GM21717 (cell line): ENCODE data around the gene AHRR.
"Not testable (repeated sequence)": the region's sequence is repeated elsewhere in the genome, so short reads cannot be mapped to it uniquely, and the experiment has no call there.

ENCODE experiments used
- ATAC-seq: cut with Tn5 transposase; IDR thresholded peaks from one replicate; pipeline ENCODE4 v1.9.1; 2021; ENCODE audit warnings: mild to moderate bottlenecking, moderate library complexity; ENCODE audit not compliant: unreplicated experiment

AHRR gene

GRCh38 chr5:305050-305449, 16.5 kb upstream of the AHRR start:
- no peak for ATAC-seq

DNA sequence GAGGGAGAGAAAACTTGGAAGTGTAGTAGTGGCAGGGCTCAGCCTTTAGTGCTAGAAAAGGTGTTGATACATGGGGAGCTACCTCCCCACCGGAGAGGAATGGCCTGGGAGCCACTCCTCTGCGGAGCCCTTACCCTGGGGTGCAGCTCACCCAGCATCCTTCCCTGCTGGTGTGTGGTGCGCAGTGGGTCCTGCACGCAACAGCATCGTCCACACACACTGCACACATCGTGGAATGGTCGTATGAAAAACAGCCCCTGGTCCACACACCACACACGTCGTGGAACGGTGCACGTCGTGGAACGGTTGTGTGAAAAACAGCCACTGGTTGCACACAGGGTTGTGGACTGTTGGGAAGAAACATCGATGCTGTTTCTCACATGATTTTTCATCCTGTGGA, 16.1 kb upstream of the AHRR start:
- no peak for ATAC-seq

- no peak for ATAC-seq
These were observed 15.3 kb upstream of the AHRR start for GRCh38 chr5:306011-306805.

- no peak for ATAC-seq
These were observed 14.2 kb upstream of the AHRR start for GRCh38 chr5:307306-307705.

GRCh38 chr5:307794-308579, 13.5 kb upstream of the AHRR start:
- ATAC-seq = no peak

GRCh38 chr5:308672-309271, 12.7 kb upstream of the AHRR start:
- no peak for ATAC-seq

GRCh38 chr5:309831-310230, 11.7 kb upstream of the AHRR start:
- ATAC-seq = not testable (repeated sequence)

- ATAC-seq = no peak
These were observed 11.0 kb upstream of the AHRR start for GRCh38 chr5:310516-310915.

- no peak for ATAC-seq
These were observed 10.5 kb upstream of the AHRR start for GRCh38 chr5:310941-311434.

GRCh38 chr5:311963-312362, 9.6 kb upstream of the AHRR start:
- no peak for ATAC-seq

GRCh38 chr5:312845-313244, 8.7 kb upstream of the AHRR start:
- ATAC-seq = no peak

DNA sequence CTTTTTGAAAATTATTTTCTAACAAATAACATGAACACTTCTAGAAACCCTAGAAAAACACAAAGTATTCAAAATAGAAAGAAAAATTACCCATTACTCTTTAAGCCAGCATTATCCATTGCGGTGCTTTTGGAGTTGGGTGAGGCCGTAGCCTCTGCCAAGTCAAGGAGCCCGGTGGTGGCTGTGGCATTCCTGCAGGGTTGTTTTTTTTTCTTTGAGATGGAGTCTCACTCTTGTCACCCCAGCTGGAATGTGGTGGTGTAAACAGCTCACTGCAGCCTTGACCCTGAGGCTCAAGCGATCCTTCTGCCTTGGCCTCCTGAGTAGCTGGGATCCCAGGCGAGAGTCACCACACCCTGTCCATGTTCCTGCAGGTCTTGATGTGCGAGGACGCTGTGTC, 8.2 kb upstream of the AHRR start:
- ATAC-seq = no peak

GRCh38 chr5:313806-314376, 7.6 kb upstream of the AHRR start:
- no peak for ATAC-seq

GRCh38 chr5:314676-315487, 6.6 kb upstream of the AHRR start:
- ATAC-seq = no peak

- no peak for ATAC-seq
These were observed 5.9 kb upstream of the AHRR start for GRCh38 chr5:315488-316209.

GRCh38 chr5:316210-317085, 5.1 kb upstream of the AHRR start:
- peak; percentile 4 for ATAC-seq

GRCh38 chr5:317086-317811, 4.3 kb upstream of the AHRR start:
- peak; percentile 63 for ATAC-seq

DNA sequence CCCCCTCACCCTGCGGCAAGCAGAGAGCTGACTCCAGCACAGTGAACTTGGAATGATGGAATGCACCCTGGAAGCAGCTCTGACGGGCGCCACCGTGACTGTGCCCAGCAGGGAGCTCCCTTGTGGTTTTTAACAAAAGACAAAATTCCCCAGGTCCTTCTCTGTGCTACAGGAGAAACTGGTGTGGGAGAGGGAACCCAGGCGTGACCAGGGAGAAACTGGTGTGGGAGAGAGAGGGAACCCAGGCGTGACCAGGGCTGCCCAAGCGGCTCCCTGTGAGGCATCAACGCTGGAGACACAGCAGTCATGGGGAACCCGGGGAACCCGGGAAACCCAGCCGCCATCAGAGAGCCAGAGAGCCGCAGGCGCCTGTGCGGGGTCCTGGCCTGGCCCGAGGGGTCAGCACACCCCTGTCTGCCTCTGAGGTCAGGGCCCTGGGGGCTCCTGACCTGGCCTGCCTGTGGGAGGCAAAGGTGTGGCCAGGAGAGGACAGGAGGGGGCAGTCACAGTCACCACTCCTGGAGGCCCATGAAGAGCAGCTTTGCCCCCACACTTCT, 3.1 kb upstream of the AHRR start:
- ATAC-seq = no peak
